GM04504 (cell line): ENCODE measurements around the gene STYX.

ENCODE experiments used
- DNase-seq: peaks from one replicate; pipeline ENCODE4 v3.0.0-alpha.2; 2012; ENCODE audit warnings: low read depth

STYX gene

GRCh38 chr14:52790011-52790755, 60.2 kb downstream of the STYX start:
- no peak for DNase-seq

- no peak for DNase-seq
Observed at GRCh38 chr14:52790756-52791222, 60.8 kb downstream of the STYX start.

- DNase-seq: peak; percentile 81
Observed at GRCh38 chr14:52791223-52792096, 61.5 kb downstream of the STYX start, which contains the start of gene GNPNAT1. Gene GNPNAT1, minus strand, starts transcription at chr14:52791607. Its CDS starts 6,957 bp downstream, at chr14:52784650.

- DNase-seq: no peak
Observed at GRCh38 chr14:52792097-52792415, 62.1 kb downstream of the STYX start.

- DNase-seq: no peak
Observed at GRCh38 chr14:52793061-52793460, 63.1 kb downstream of the STYX start.

GRCh38 chr14:52797653-52798052, 67.7 kb downstream of the STYX start:
- DNase-seq: no peak

GRCh38 chr14:52798826-52799225, 68.9 kb downstream of the STYX start:
- no peak for DNase-seq

GRCh38 chr14:52801014-52801712, 71.2 kb downstream of the STYX start:
- peak; percentile 54 for DNase-seq

GRCh38 chr14:52802597-52802996, 72.6 kb downstream of the STYX start:
- DNase-seq: peak; percentile 35

- DNase-seq: no peak
Observed at GRCh38 chr14:52806115-52806514, 76.1 kb downstream of the STYX start.

GRCh38 chr14:52808101-52808500, 78.1 kb downstream of the STYX start:
- no peak for DNase-seq

- no peak for DNase-seq
Observed at GRCh38 chr14:52821805-52822250, 91.9 kb downstream of the STYX start.

- no peak for DNase-seq
Observed at GRCh38 chr14:52824462-52824861, 94.5 kb downstream of the STYX start.
